ENCODE results near the gene KMT2E.

The KMT2E gene

GRCh38 chr7:105011141-105011830, 2.7 kb upstream of the KMT2E start:
- Mint-ChIP-seq H3K9me3 (no peaks in the 10 kb centered on the region), H3K27me3 (no peaks in the 10 kb centered on the region), H3K4me3 (peak overlapping the region; percentile 96), H3K36me3 (peaks cover 49% of the 10 kb centered on the region), H3K4me1 (peaks cover 48% of the 10 kb centered on the region), H3K27ac (peak overlapping the region; percentile 100)
- no peak for ATAC-seq

- peaks cover 48% of the 10 kb centered on the region for H3K4me1 Mint-ChIP-seq
- peak overlapping the region; percentile 100 for H3K27ac Mint-ChIP-seq
- H3K9me3 Mint-ChIP-seq = no peaks in the 10 kb centered on the region
- peaks cover 48% of the 10 kb centered on the region for H3K36me3 Mint-ChIP-seq
- H3K4me3 Mint-ChIP-seq = peak overlapping the region; percentile 96
- no peak for ATAC-seq
- no peaks in the 10 kb centered on the region for H3K27me3 Mint-ChIP-seq
Measured at GRCh38 chr7:105011831-105012502, 2.0 kb upstream of the KMT2E start.

GRCh38 chr7:105012503-105013220, 1.3 kb upstream of the KMT2E start:
- peak; percentile 90 for ATAC-seq
- Mint-ChIP-seq H3K27me3 (no peaks in the 10 kb centered on the region), H3K36me3 (peaks cover 48% of the 10 kb centered on the region), H3K4me1 (peaks cover 48% of the 10 kb centered on the region), H3K27ac (peak overlapping the region; percentile 100), H3K4me3 (peak overlapping the region; percentile 96), H3K9me3 (no peaks in the 10 kb centered on the region)

- Mint-ChIP-seq H3K27me3 (no peaks in the 10 kb centered on the region), H3K36me3 (peaks cover 44% of the 10 kb centered on the region), H3K27ac (peak overlapping the region; percentile 100), H3K4me1 (peaks cover 44% of the 10 kb centered on the region), H3K4me3 (peak overlapping the region; percentile 96), H3K9me3 (no peaks in the 10 kb centered on the region)
- peak; percentile 82 for ATAC-seq
Measured at GRCh38 chr7:105013221-105013815, 687 bp upstream of the KMT2E start.

- peaks cover 28% of the 10 kb centered on the region for H3K4me1 Mint-ChIP-seq
- no peaks in the 10 kb centered on the region for H3K27me3 Mint-ChIP-seq
- peak overlapping the region; percentile 96 for H3K4me3 Mint-ChIP-seq
- no peak for ATAC-seq
- no peaks in the 10 kb centered on the region for H3K9me3 Mint-ChIP-seq
- H3K36me3 Mint-ChIP-seq = peaks cover 38% of the 10 kb centered on the region
- H3K27ac Mint-ChIP-seq = peak overlapping the region; percentile 100
Measured at GRCh38 chr7:105014693-105015389, 836 bp downstream of the KMT2E start.

GRCh38 chr7:105015390-105015965, 1.5 kb downstream of the KMT2E start:
- Mint-ChIP-seq H3K9me3 (no peaks in the 10 kb centered on the region), H3K36me3 (peaks cover 33% of the 10 kb centered on the region), H3K4me3 (peak overlapping the region; percentile 96), H3K27me3 (no peaks in the 10 kb centered on the region), H3K4me1 (peaks cover 27% of the 10 kb centered on the region), H3K27ac (peak overlapping the region; percentile 100)
- no peak for ATAC-seq

- H3K27me3 Mint-ChIP-seq = no peaks in the 10 kb centered on the region
- no peak for ATAC-seq
- H3K36me3 Mint-ChIP-seq = peaks cover 29% of the 10 kb centered on the region
Measured at GRCh38 chr7:105016068-105016708, 2.2 kb downstream of the KMT2E start.

GRCh38 chr7:105016709-105017656, 3.0 kb downstream of the KMT2E start:
- Mint-ChIP-seq H3K9me3 (no peaks in the 10 kb centered on the region), H3K27ac (peak overlapping the region; percentile 100), H3K4me1 (peaks cover 36% of the 10 kb centered on the region), H3K27me3 (no peaks in the 10 kb centered on the region), H3K4me3 (peak overlapping the region; percentile 96), H3K36me3 (peaks cover 26% of the 10 kb centered on the region)
- ATAC-seq = no peak

More at GRCh38 chr7:105016068-105016708, 2.2 kb downstream of the KMT2E start:
- Mint-ChIP-seq H3K27ac (peak overlapping the region; percentile 100), H3K4me3 (peak overlapping the region; percentile 96), H3K4me1 (peaks cover 28% of the 10 kb centered on the region), H3K9me3 (no peaks in the 10 kb centered on the region)

- no peaks in the 10 kb centered on the region for H3K9me3 Mint-ChIP-seq
- H3K4me3 Mint-ChIP-seq = peak overlapping the region; percentile 96
- ATAC-seq = no peak
- H3K27me3 Mint-ChIP-seq = no peaks in the 10 kb centered on the region
- H3K36me3 Mint-ChIP-seq = peaks cover 23% of the 10 kb centered on the region
- H3K4me1 Mint-ChIP-seq = peaks cover 44% of the 10 kb centered on the region
- H3K27ac Mint-ChIP-seq = peak overlapping the region; percentile 100
Measured at GRCh38 chr7:105017657-105018365, 3.8 kb downstream of the KMT2E start.

- peaks cover 59% of the 10 kb centered on the region for H3K4me1 Mint-ChIP-seq
- no peaks in the 10 kb centered on the region for H3K27me3 Mint-ChIP-seq
- no peak overlapping the region for H3K27ac Mint-ChIP-seq
- peaks cover 15% of the 10 kb centered on the region for H3K36me3 Mint-ChIP-seq
- no peaks in the 10 kb centered on the region for H3K9me3 Mint-ChIP-seq
- no peak for ATAC-seq
- H3K4me3 Mint-ChIP-seq = peak overlapping the region; percentile 31
Measured at GRCh38 chr7:105019269-105019668, 5.3 kb downstream of the KMT2E start.

GRCh38 chr7:105020926-105021325, 6.9 kb downstream of the KMT2E start:
- H3K4me1 Mint-ChIP-seq = peaks cover 75% of the 10 kb centered on the region
- ATAC-seq = no peak

GRCh38 chr7:105021352-105021751, 7.3 kb downstream of the KMT2E start:
- Mint-ChIP-seq H3K4me1 (peaks cover 77% of the 10 kb centered on the region), H3K27me3 (no peaks in the 10 kb centered on the region), H3K4me3 (peak overlapping the region; percentile 21), H3K9me3 (no peaks in the 10 kb centered on the region), H3K36me3 (peaks cover 2% of the 10 kb centered on the region), H3K27ac (peak overlapping the region; percentile 19)
- ATAC-seq = no peak

More at GRCh38 chr7:105020926-105021325, 6.9 kb downstream of the KMT2E start:
- no peaks in the 10 kb centered on the region for H3K27me3 Mint-ChIP-seq
- H3K36me3 Mint-ChIP-seq = peaks cover 4% of the 10 kb centered on the region
- peak overlapping the region; percentile 19 for H3K27ac Mint-ChIP-seq
- H3K9me3 Mint-ChIP-seq = no peaks in the 10 kb centered on the region
- peak overlapping the region; percentile 21 for H3K4me3 Mint-ChIP-seq

- no peak for ATAC-seq
- no peaks in the 10 kb centered on the region for H3K27me3 Mint-ChIP-seq
- no peaks in the 10 kb centered on the region for H3K36me3 Mint-ChIP-seq
- peaks cover 75% of the 10 kb centered on the region for H3K4me1 Mint-ChIP-seq
- no peak overlapping the region for H3K4me3 Mint-ChIP-seq
- no peaks in the 10 kb centered on the region for H3K9me3 Mint-ChIP-seq
- peak overlapping the region; percentile 54 for H3K27ac Mint-ChIP-seq
Measured at GRCh38 chr7:105021967-105022366, 8.0 kb downstream of the KMT2E start.
